IgD-negative memory B cell (primary cell): ENCODE measurements around the gene GPR157. TPM values are rescaled to one million over a fixed set of nuclear protein-coding genes. Genes with fewer than 3 reads are reported as not detected.

Experiments used
- H3K27ac Mint-ChIP-seq, 3 donors: one replicate each; pipeline ENCODE4 v1.8.0; 2020 to 2022; ENCODE audit warnings: mild to moderate bottlenecking in 3 of 3, mixed read lengths in 3 of 3, moderate library complexity in 1 of 3
- H3K27me3 Mint-ChIP-seq: one replicate; pipeline ENCODE4 v1.8.0; 2021; ENCODE audit warnings: mixed read lengths
- H3K36me3 Mint-ChIP-seq: one replicate; pipeline ENCODE4 v1.8.0; 2020; ENCODE audit warnings: mild to moderate bottlenecking, mixed read lengths
- H3K4me1 Mint-ChIP-seq, 3 donors: one replicate each; pipeline ENCODE4 v1.8.0; 2020 to 2022; ENCODE audit warnings: mixed read lengths in 3 of 3, mild to moderate bottlenecking in 1 of 3
- H3K4me3 Mint-ChIP-seq, 4 donors: one replicate each; pipeline ENCODE4 v1.8.0; 2020 to 2022; ENCODE audit warnings: mild to moderate bottlenecking in 4 of 4, mixed read lengths in 4 of 4, moderate library complexity in 3 of 4
- H3K9me3 Mint-ChIP-seq, 3 donors: one replicate each; pipeline ENCODE4 v1.8.0; 2020 to 2021; ENCODE audit warnings: mixed read lengths in 3 of 3, mild to moderate bottlenecking in 1 of 3
- polyA plus RNA-seq: library from polyadenylated mRNA; unstranded; fragments of 300-500 nt; fragmentation: Illumina TruSeq; gene quantifications from one replicate; pipeline ENCODE4 v1.2.3, GENCODE V29; 2021

Gene GPR157
- polyA plus RNA-seq, 1 donor from 2014 or later, result 1.3 TPM

DNA sequence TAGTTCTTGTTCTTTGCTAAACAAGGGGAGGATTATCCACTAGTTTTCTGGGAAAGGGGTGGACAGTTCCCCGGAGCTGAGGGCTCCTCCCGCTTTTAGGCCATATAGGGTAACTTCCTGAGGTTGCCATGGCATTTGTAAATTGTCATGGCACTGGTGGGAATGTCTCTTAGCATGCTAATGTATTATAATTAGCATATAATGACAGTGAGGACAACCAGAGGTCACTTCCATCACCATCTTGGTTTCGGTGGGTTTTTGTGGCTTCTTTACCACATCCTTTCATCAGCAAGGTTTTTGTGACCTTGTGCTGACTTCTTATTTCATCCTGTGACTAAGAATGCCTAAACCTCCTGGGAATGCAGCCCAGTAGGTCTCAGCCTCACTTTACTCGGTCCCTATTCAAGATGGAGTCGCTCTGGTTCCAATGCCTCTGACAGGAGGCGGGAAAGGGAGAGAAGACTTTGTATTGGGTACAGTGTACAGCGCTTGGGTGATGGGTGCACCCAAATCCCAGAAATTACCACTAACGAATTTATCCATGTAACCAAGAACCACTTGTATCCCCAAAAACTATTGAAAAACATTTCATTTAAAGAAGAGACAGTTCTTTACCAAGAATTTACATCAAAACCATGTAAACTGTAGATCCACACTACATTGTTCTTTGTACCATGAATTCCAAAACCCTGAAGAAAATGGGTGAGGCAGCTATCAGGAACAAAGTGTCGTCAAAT is 50.7 kb downstream of the GPR157 start:
- Mint-ChIP-seq H3K9me3 (peaks cover 0 to 3% (median 2%) of the 10 kb centered on the region in 3 donors), H3K36me3 (peaks cover 4% of the 10 kb centered on the region), H3K27ac (peak overlapping the region in 2 of 3 donors; percentile 41 to 66), H3K27me3 (peaks cover 25% of the 10 kb centered on the region), H3K4me1 (peaks cover 50 to 61% (median 53%) of the 10 kb centered on the region in 3 donors), H3K4me3 (peak overlapping the region in 3 of 4 donors; percentile 61 to 84 (median 64))

- peaks cover 39 to 49% (median 43%) of the 10 kb centered on the region in 3 donors for H3K4me1 Mint-ChIP-seq
- H3K4me3 Mint-ChIP-seq, result peak overlapping the region; percentile 44 to 91 (median 68)
Measured at GRCh38 chr1:9075022-9075421, 53.9 kb downstream of the GPR157 start.

GRCh38 chr1:9073143-9073542 is 55.8 kb downstream of the GPR157 start:
- peaks cover 2% of the 10 kb centered on the region for H3K27me3 Mint-ChIP-seq
- peaks cover 1% of the 10 kb centered on the region for H3K36me3 Mint-ChIP-seq
- peak overlapping the region in 1 of 3 donors; percentile 96 for H3K27ac Mint-ChIP-seq
- H3K4me3 Mint-ChIP-seq, result no peak overlapping the region
- H3K4me1 Mint-ChIP-seq, result peaks cover 34 to 48% (median 42%) of the 10 kb centered on the region in 3 donors
- H3K9me3 Mint-ChIP-seq, result no peaks in the 10 kb centered on the region

More at GRCh38 chr1:9075022-9075421, 53.9 kb downstream of the GPR157 start:
- Mint-ChIP-seq H3K36me3 (peaks cover 1% of the 10 kb centered on the region), H3K27ac (peak overlapping the region; percentile 79 to 96 (median 94)), H3K27me3 (peaks cover 17% of the 10 kb centered on the region), H3K9me3 (peaks cover 0 to 3% (median 2%) of the 10 kb centered on the region in 3 donors)

GRCh38 chr1:9071554-9072235 is 57.2 kb downstream of the GPR157 start:
- Mint-ChIP-seq H3K4me3 (no peak overlapping the region), H3K27ac (no peak overlapping the region), H3K9me3 (no peaks in the 10 kb centered on the region), H3K4me1 (peaks cover 32 to 44% (median 39%) of the 10 kb centered on the region in 3 donors), H3K36me3 (peaks cover 4% of the 10 kb centered on the region), H3K27me3 (no peaks in the 10 kb centered on the region)

DNA sequence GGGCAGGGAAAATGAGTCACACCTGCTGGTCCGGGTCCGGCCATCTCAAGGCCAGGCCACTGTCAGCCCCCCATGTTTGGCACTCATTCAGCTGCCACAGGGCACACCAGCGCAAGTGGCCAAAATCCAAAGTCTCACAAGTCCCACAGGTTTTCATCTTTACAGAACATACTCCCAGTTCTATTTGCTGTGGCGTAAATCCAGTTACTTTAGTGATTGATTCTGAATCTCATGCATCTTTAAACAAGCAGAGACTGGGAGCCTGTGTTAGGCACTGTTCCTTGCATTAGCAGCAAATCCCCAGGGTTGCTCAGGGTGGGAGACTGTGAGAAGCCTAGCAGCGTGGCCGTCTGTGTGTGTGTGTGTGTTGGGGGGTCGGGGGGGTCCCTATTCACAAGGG is 58.4 kb downstream of the GPR157 start:
- Mint-ChIP-seq H3K9me3 (no peaks in the 10 kb centered on the region), H3K27me3 (no peaks in the 10 kb centered on the region), H3K27ac (peak overlapping the region in 2 of 3 donors; percentile 19 to 83), H3K4me3 (peak overlapping the region in 1 of 4 donors; percentile 65), H3K4me1 (peaks cover 24 to 36% (median 31%) of the 10 kb centered on the region in 3 donors), H3K36me3 (peaks cover 4% of the 10 kb centered on the region)

DNA sequence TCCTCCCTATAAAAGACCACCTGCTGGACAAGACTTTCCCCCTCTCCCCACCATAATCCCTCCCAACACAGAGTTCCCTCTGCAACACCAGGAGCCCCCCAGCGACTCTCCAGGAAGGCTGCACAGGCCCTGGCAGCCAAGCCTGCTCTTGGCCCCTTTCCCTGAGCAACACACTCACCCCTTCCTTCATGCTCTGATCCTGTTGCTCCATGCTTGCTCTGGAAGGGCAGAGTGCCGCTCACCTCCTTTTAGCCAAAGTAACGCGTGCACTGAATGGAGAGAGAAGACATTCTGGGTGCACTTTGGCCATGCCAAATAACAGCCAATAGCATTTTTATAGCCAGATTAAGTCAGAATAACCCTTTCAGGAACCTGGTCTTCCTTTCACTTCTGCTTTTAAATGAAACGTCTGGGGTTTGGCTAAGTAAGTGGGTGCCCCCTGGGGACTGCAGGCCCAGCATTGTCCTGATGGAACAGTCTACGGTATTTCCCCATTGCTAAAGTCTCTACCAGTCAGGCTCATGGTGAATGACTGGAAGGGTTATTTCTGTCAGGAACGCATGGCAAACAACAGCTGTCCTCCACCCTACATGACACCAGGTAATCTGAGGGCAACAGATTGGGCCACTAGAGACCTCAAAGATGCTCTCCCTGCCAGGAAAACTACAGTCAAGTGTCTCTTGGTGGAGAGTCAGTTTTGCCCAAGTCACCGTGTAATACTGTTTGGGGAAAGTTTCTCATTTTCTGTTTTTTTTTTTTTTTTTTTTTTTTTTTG is 59.4 kb downstream of the GPR157 start, which contains the start of gene SLC2A5:
TSS of gene SLC2A5 (minus strand) at position 310 of the 775 bp plus-strand sequence. CDS start at position 211, 99 bp downstream.
- Mint-ChIP-seq H3K27me3 (no peaks in the 10 kb centered on the region), H3K4me1 (peaks cover 20 to 29% (median 22%) of the 10 kb centered on the region in 3 donors), H3K27ac (peak within 1 kb of the TSS; percentile 26 to 83 (median 81)), H3K4me3 (peak within 1 kb of the TSS; percentile 69 to 97 (median 96)), H3K36me3 (peaks cover 8% of the 10 kb centered on the region), H3K9me3 (no peaks in the 10 kb centered on the region)

GRCh38 chr1:9068981-9069325 is 59.9 kb downstream of the GPR157 start:
- peaks cover 21 to 29% (median 23%) of the 10 kb centered on the region in 3 donors for H3K4me1 Mint-ChIP-seq
- no peaks in the 10 kb centered on the region for H3K27me3 Mint-ChIP-seq
- peaks cover 8% of the 10 kb centered on the region for H3K36me3 Mint-ChIP-seq

DNA sequence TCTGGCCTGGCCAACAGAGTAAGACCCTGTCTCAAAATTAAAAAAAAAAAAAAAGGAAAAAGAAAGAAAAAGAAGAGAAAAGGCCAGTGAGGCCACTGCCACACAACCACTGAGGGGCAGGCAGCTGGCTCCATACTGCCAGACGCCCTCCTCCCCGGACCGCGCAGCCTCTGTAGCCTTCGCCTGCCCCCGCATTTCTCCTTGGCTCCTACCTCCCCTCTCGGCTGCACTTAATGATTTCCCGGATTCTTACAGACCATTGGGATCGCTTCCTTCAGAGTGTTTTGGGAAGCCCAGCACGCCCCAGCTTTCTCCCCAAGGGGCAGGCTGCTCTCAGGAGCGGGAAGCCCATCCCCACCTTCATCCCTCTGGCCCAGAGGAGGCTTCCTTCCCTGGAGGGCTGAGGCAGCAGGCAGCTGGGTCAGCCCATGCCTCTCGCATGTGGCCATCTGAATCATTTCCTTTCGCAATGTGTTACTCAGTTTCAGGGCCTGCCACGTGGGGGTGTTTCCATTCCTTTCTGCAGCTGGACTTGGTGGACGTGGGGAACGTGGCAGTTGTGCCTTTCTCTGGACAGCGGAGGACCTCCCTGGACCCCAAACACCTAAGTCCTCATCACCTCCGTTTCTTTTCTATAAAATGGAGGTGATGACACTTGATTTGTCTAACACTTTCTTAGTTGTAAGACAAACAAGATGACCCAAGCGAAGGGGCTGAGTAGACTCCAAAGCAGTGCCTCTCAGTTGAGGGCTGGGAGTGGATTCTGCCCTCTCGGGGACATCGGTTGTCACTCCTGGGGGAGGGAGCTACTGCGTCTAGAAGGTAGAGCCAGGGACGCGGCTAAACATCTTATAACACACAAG is 61.7 kb downstream of the GPR157 start:
- Mint-ChIP-seq H3K4me1 (peaks cover 24 to 31% (median 26%) of the 10 kb centered on the region in 3 donors), H3K9me3 (no peaks in the 10 kb centered on the region), H3K27ac (no peak overlapping the region), H3K4me3 (peak overlapping the region in 2 of 4 donors; percentile 42 to 68), H3K36me3 (peaks cover 9% of the 10 kb centered on the region), H3K27me3 (no peaks in the 10 kb centered on the region)

More at GRCh38 chr1:9068981-9069325, 59.9 kb downstream of the GPR157 start:
- no peaks in the 10 kb centered on the region for H3K9me3 Mint-ChIP-seq
- peak overlapping the region; percentile 26 to 83 (median 81) for H3K27ac Mint-ChIP-seq
- peak overlapping the region; percentile 69 to 97 (median 96) for H3K4me3 Mint-ChIP-seq

DNA sequence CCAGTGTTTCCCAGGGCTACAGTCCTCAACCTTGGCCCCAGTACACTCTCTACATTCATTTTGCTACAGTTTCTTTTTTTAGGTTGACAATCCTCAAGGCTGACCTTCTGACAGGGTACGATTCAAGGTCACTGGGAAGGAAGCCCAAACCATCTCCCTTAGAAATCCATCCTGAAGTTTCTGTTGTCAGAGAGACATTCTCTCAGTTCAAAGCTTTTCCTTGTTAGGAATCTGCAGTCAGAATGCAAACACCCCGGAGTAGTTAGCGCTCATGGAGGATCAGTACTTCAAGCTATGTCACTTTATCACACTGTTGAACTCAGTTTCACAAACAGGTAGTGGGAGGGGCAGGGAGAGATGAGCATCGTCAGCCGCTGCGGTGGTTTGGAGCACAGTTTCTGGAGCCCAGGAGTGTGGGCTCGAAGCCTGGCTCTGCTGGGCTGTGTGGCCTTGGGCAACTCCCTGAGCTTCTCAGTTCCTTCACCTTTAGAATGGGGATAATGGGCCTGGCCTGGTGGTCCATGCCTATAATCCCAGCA is 63.6 kb downstream of the GPR157 start:
- H3K27me3 Mint-ChIP-seq, result no peaks in the 10 kb centered on the region
- peaks cover 10% of the 10 kb centered on the region for H3K36me3 Mint-ChIP-seq
- no peaks in the 10 kb centered on the region for H3K9me3 Mint-ChIP-seq
- H3K4me3 Mint-ChIP-seq, result peak overlapping the region in 2 of 4 donors; percentile 24 to 44
- no peak overlapping the region for H3K27ac Mint-ChIP-seq
- peaks cover 28 to 32% (median 30%) of the 10 kb centered on the region in 3 donors for H3K4me1 Mint-ChIP-seq

DNA sequence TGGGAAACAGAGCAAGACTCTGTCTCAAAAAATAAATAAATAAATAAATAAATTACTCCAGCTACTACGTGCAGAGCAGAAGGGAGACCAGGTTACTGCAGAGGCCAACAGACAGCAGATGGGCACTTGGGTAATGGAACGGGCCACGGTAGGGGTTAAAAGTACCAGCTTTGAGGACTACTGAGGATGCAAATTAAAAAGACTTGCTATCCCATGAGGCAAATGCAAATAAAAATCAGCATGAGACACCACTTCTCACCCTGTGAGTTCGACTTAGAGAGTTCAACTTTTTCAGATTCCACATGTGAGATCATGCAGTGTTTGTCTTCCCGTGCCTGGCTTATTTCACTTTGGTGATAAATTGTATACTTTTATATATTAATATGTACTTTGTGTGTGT is 66.1 kb downstream of the GPR157 start:
- no peak overlapping the region for H3K27ac Mint-ChIP-seq
- no peaks in the 10 kb centered on the region for H3K9me3 Mint-ChIP-seq
- peaks cover 16 to 19% (median 16%) of the 10 kb centered on the region in 3 donors for H3K4me1 Mint-ChIP-seq
- H3K27me3 Mint-ChIP-seq, result no peaks in the 10 kb centered on the region
- peaks cover 10% of the 10 kb centered on the region for H3K36me3 Mint-ChIP-seq
- H3K4me3 Mint-ChIP-seq, result peak overlapping the region in 1 of 4 donors; percentile 44

DNA sequence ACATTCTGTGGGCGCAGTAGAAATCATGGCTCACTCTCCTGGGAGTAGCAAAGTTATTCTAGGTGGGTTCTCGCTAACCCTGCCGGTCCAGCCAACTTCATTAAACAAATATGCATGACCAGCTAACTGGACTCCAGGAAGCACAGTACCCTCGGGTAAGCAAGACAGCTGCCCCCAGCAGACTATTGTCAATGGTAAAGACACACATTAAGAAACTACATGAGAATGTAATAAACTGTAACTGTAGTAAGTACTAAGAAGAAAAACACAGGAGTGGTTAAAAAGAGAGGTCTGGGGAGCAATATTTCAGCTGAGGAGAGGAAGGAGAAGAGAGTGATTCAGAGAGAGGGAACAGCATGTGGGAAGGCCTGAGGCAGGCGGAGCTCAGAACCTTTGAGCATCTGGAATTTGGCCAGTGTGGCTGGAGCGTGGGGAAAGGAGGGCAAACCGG is 66.9 kb downstream of the GPR157 start:
- peaks cover 16 to 19% (median 16%) of the 10 kb centered on the region in 3 donors for H3K4me1 Mint-ChIP-seq
- peaks cover 9% of the 10 kb centered on the region for H3K36me3 Mint-ChIP-seq
- no peaks in the 10 kb centered on the region for H3K27me3 Mint-ChIP-seq
- H3K27ac Mint-ChIP-seq, result no peak overlapping the region
- peak overlapping the region in 2 of 4 donors; percentile 10 to 18 for H3K4me3 Mint-ChIP-seq
- H3K9me3 Mint-ChIP-seq, result no peaks in the 10 kb centered on the region

DNA sequence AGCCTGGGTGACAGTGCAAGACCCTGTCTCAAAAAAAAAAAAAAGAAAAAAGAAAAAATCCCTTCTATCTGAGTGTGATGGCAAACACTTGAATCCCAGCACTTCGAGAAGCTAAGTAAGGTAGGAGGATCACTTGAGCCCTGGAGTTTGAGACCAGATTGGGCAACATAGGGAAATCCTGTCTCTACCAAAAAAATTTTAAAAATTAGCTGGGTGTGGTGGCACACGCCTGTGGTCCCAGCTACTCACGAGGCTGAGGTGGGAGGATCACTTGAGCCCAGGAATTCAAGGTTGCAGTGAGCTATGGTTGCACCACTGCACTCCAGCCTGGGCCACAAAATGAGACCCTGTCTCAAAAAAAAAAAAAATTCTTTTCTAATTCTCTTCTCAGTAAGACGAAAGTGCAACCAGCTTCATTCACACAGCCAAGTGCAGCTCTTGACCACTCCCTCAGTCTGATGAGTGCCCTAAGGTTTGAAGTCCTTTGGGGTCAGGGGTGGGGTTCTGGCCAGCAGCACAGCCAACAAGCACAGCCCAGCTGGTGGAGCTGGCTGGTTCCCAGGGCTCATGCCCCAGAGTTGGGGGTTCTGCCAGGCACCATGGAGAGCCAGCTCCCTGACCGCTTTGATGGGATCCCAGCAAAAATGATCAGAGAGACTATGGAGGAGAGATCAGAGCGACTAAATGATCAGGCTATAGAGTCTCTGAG is 67.5 kb downstream of the GPR157 start:
- Mint-ChIP-seq H3K9me3 (no peaks in the 10 kb centered on the region), H3K27me3 (no peaks in the 10 kb centered on the region), H3K4me3 (peak overlapping the region in 1 of 4 donors; percentile 51), H3K36me3 (peaks cover 6% of the 10 kb centered on the region), H3K27ac (no peak overlapping the region), H3K4me1 (peaks cover 16 to 19% (median 16%) of the 10 kb centered on the region in 3 donors)
